OCI-LY7 (cell line): ENCODE results near the gene STH. TPM values are rescaled to one million over a fixed set of nuclear protein-coding genes. Genes with fewer than 3 reads are reported as not detected.

Experiments used
- BruUV-seq: library from RNA; stranded (reverse); fragments of 400-500 nt; replicated peaks from 2 replicates; lab custom pipeline; 2021; lab: Mats Ljungman, UMichigan
- CTCF ChIA-PET: fragments of 300-600 bp; sonication (Branson Sonifier 250); formaldehyde crosslinking; loops from one replicate; lab custom pipeline; 2022; ENCODE audit warnings: antibody characterized with exemption; ENCODE audit not compliant: unreplicated experiment; lab: Charles Lee
- POLR2A ChIA-PET: fragments of 300-600 bp; sonication (Branson Sonifier 250); formaldehyde crosslinking; loops from one replicate; lab custom pipeline; 2022; ENCODE audit warnings: antibody characterized with exemption; lab: Charles Lee
- DNase-seq: peaks from one replicate; pipeline ENCODE4 v3.0.0-alpha.2; 2015; ENCODE audit warnings: low spot score
- H2AFZ ChIP-seq: fragments of 200-600 bp; sonication (generic), shearing (Covaris generic); 2 replicates; pipeline ENCODE4 v1.6.1; 2014; ENCODE audit warnings: mild to moderate bottlenecking, antibody characterized with exemption, low read length, moderate library complexity
- H3K27ac ChIP-seq: fragments of 200-600 bp; sonication (generic); 2 replicates; pipeline ENCODE4 v1.5.1; 2014; ENCODE audit warnings: mixed run types, low read depth, mild to moderate bottlenecking, moderate library complexity, low read length, inconsistent platforms; ENCODE audit not compliant: poor library complexity, severe bottlenecking
- H3K36me3 ChIP-seq: fragments of 200-600 bp; sonication (generic); 2 replicates; pipeline ENCODE4 v1.6.1; 2014; ENCODE audit warnings: mild to moderate bottlenecking, antibody characterized with exemption, low read length, moderate library complexity, mixed read lengths; ENCODE audit not compliant: insufficient read depth
- H3K4me1 ChIP-seq: fragments of 200-600 bp; sonication (generic); 2 replicates; pipeline ENCODE4 v1.5.1; 2014; ENCODE audit warnings: mild to moderate bottlenecking, low read length; ENCODE audit not compliant: insufficient read depth, poor library complexity, severe bottlenecking
- H3K4me2 ChIP-seq: fragments of 200-600 bp; sonication (generic); 2 replicates; pipeline ENCODE4 v1.6.1; 2014; ENCODE audit warnings: mild to moderate bottlenecking, low read length
- H3K4me3 ChIP-seq: fragments of 200-600 bp; sonication (generic); 2 replicates; pipeline ENCODE4 v1.5.1; 2014; ENCODE audit warnings: mild to moderate bottlenecking, low read depth, low read length; ENCODE audit not compliant: poor library complexity, severe bottlenecking
- H3K79me2 ChIP-seq: fragments of 200-600 bp; sonication (generic); 2 replicates; pipeline ENCODE4 v1.6.1; 2016; ENCODE audit warnings: low read depth, mild to moderate bottlenecking, low read length, moderate library complexity, mixed read lengths; ENCODE audit not compliant: insufficient read depth
- H3K9me2 ChIP-seq: fragments of 200-600 bp; sonication (generic); 2 replicates; pipeline ENCODE4 v1.6.1; 2016; ENCODE audit warnings: mild to moderate bottlenecking, low read length, mixed read lengths; ENCODE audit not compliant: insufficient read depth
- H3K9me3 ChIP-seq: fragments of 200-600 bp; sonication (generic); 2 replicates; pipeline ENCODE4 v1.6.1; 2014; ENCODE audit warnings: mild to moderate bottlenecking, mixed run types, low read length, mixed read lengths
- H4K20me1 ChIP-seq: fragments of 200-600 bp; sonication (generic); 2 replicates; pipeline ENCODE4 v1.6.1; 2014; ENCODE audit warnings: mild to moderate bottlenecking, antibody characterized with exemption, low read length, moderate library complexity, mixed read lengths; ENCODE audit not compliant: insufficient read depth
- EZH2phosphoT487 ChIP-seq: fragments of 200-600 bp; sonication (generic); IDR thresholded peaks from 2 replicates; pipeline ENCODE4 v1.6.1; 2018; ENCODE audit warnings: low read depth, borderline replicate concordance, mild to moderate bottlenecking, mixed run types, antibody characterized with exemption, low read length, moderate library complexity, mixed read lengths
- intact Hi-C: fragments of 100-400 bp; cut with micrococcal nuclease; formaldehyde crosslinking; loops from one replicate; pipeline ENCODE4 v1.10.0; 2022; ENCODE audit not compliant: unreplicated experiment
- total RNA-seq, 2 experiments: library from RNA; depleted of rRNA in 1 of 2; stranded (reverse); fragments of >200 nt in 1 of 2; shearing (Covaris generic) in 1 of 2; gene quantifications; 2 replicates each; pipeline ENCODE4 v1.2.3, GENCODE V29; 2014 to 2022
- TF ChIP-seq, protein P1 (sequence below): fragments of 200-600 bp; sonication (generic); conservative IDR thresholded peaks from 2 replicates; pipeline ENCODE4 v1.5.1; 2014; ENCODE audit warnings: mild to moderate bottlenecking, antibody characterized with exemption, low read length, moderate library complexity, mixed read lengths

The STH gene
- total RNA-seq, 2 experiments from 2014 or later, result not detected

GRCh38 chr17:45992904-45993303, 6.1 kb upstream of the STH start:
- Histone ChIP-seq H3K27ac (no peak overlapping the region), H3K4me3 (no peak overlapping the region), H3K9me3 (no peaks in the 10 kb centered on the region), H3K9me2 (no peaks in the 10 kb centered on the region), H3K36me3 (no peaks in the 10 kb centered on the region), H2AFZ (no peak overlapping the region), H3K79me2 (no peaks in the 10 kb centered on the region), H4K20me1 (no peaks in the 10 kb centered on the region), H3K4me2 (no peak overlapping the region), H3K4me1 (no peaks in the 10 kb centered on the region)
- CTCF ChIA-PET, result no interaction called here
- TF ChIP-seq, protein P1, sequence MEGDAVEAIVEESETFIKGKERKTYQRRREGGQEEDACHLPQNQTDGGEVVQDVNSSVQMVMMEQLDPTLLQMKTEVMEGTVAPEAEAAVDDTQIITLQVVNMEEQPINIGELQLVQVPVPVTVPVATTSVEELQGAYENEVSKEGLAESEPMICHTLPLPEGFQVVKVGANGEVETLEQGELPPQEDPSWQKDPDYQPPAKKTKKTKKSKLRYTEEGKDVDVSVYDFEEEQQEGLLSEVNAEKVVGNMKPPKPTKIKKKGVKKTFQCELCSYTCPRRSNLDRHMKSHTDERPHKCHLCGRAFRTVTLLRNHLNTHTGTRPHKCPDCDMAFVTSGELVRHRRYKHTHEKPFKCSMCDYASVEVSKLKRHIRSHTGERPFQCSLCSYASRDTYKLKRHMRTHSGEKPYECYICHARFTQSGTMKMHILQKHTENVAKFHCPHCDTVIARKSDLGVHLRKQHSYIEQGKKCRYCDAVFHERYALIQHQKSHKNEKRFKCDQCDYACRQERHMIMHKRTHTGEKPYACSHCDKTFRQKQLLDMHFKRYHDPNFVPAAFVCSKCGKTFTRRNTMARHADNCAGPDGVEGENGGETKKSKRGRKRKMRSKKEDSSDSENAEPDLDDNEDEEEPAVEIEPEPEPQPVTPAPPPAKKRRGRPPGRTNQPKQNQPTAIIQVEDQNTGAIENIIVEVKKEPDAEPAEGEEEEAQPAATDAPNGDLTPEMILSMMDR, result no peak
- no peak for TF ChIP-seq EZH2phosphoT487
- intact Hi-C loops, result no loop called here
- POLR2A ChIA-PET, result no interaction called here
- BruUV-seq, result no TSS peak
- DNase-seq, result no peak

DNA sequence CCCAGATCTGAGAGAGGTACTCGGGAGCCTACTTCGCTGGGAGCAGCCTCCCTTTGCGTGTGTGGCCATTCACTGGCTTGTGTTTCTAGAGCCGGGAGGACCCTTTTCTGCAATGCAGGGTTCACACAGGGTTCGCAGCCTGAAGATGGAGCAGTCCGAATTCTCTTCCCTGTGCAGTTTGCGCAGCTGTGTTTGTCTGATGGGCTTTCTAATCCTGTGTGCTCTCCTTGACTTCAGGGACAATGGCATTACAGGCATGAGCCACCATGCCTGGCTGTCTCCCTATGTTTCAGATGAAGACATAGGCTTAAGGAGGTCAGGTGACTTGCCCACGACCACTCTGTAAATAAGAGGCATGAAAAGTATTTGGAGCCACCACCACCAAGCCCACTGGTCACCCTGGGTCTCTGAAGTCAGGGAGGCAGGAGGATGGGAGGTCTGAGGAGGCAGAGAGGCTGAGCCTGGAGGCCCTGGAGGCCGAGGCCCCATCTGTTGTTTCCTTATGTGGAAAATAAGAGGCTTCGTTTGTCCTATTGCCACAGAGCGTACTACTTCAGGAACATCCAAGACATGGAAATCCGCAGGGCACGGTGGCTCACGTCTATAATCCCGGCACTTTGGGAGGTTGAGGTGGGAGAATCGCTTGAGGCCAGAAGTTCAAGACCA, 5.0 kb upstream of the STH start:
- no peaks in the 10 kb centered on the region for H4K20me1 ChIP-seq
- ChIA-PET CTCF (no interaction called here), POLR2A (no interaction called here)
- H3K4me3 ChIP-seq, result no peak overlapping the region
- no peaks in the 10 kb centered on the region for H3K4me1 ChIP-seq
- H3K79me2 ChIP-seq, result no peaks in the 10 kb centered on the region
- H3K9me3 ChIP-seq, result no peaks in the 10 kb centered on the region
- no peak for DNase-seq
- no peak overlapping the region for H2AFZ ChIP-seq
- no peaks in the 10 kb centered on the region for H3K36me3 ChIP-seq
- H3K27ac ChIP-seq, result no peak overlapping the region
- BruUV-seq, result no TSS peak
- no peak overlapping the region for H3K4me2 ChIP-seq
- no peak for TF ChIP-seq EZH2phosphoT487
- TF ChIP-seq, protein P1, result no peak
- intact Hi-C loops, result no loop called here
- H3K9me2 ChIP-seq, result no peaks in the 10 kb centered on the region

DNA sequence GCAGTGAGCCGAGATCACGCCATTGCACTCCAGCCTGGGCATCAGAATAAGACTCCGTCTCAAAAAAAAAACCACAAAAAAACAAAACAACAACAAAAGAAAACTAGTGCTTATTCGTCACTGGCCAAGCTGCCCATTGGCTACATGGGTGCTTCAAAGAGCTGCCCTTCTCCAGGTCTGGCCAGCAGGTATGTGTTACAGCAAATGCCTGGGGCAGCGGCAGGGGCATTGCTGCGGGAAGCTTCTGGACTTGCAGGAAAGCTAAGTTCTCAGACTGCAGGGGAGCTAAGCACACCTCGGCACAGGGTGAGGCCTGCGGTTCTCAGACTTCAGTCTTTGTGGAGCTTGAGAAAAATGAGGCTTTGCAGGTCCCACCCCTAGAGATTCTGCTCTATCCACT, 4.1 kb upstream of the STH start:
- H3K4me2 ChIP-seq, result no peak overlapping the region
- H2AFZ ChIP-seq, result no peak overlapping the region
- TF ChIP-seq, protein P1, result no peak
- intact Hi-C loops, result no loop called here
- H3K9me3 ChIP-seq, result no peaks in the 10 kb centered on the region
- H3K4me1 ChIP-seq, result no peaks in the 10 kb centered on the region
- BruUV-seq, result no TSS peak
- H3K36me3 ChIP-seq, result no peaks in the 10 kb centered on the region
- no peaks in the 10 kb centered on the region for H3K9me2 ChIP-seq
- no peak overlapping the region for H3K27ac ChIP-seq
- ChIA-PET CTCF (no interaction called here), POLR2A (no interaction called here)
- no peaks in the 10 kb centered on the region for H3K79me2 ChIP-seq
- H3K4me3 ChIP-seq, result no peak overlapping the region
- no peak for DNase-seq
- H4K20me1 ChIP-seq, result no peaks in the 10 kb centered on the region
